Hematopoietic multipotent progenitor cell treated with erythropoietin and hydrocortisone succinate and interleukin-3 and kit ligand, for 8 days (in vitro differentiated cells): ENCODE data around the gene RNF112.

Experiments
- DNase-seq: peaks from one replicate; pipeline ENCODE4 v3.0.0-alpha.2; 2015

RNF112 gene

GRCh38 chr17:19410875-19411620, at the start of gene RNF112:
Gene RNF112, plus strand, starts transcription at chr17:19411232. Its CDS starts 177 bp downstream, at chr17:19411409.
- DNase-seq, result no peak

GRCh38 chr17:19361326-19361725, 49.7 kb upstream of the RNF112 start:
- DNase-seq, result no peak

GRCh38 chr17:19361944-19362276, 49.1 kb upstream of the RNF112 start:
- no peak for DNase-seq

- DNase-seq, result peak; percentile 90
Observed at GRCh38 chr17:19362277-19363113, 48.5 kb upstream of the RNF112 start, which contains the start of gene B9D1. Gene B9D1, minus strand, starts transcription at chr17:19362723. Its CDS starts 154 bp downstream, at chr17:19362569.

- DNase-seq, result no peak
Observed at GRCh38 chr17:19363114-19363438, 48.0 kb upstream of the RNF112 start.

GRCh38 chr17:19363460-19364035, 47.5 kb upstream of the RNF112 start:
- no peak for DNase-seq

- DNase-seq, result no peak
Observed at GRCh38 chr17:19364699-19365498, 46.1 kb upstream of the RNF112 start.

- no peak for DNase-seq
Observed at GRCh38 chr17:19365499-19365817, 45.6 kb upstream of the RNF112 start.

GRCh38 chr17:19365833-19366636, 45.0 kb upstream of the RNF112 start:
- no peak for DNase-seq

GRCh38 chr17:19366637-19366972, 44.4 kb upstream of the RNF112 start:
- no peak for DNase-seq

GRCh38 chr17:19368229-19368628, 42.8 kb upstream of the RNF112 start:
- no peak for DNase-seq

GRCh38 chr17:19369107-19369778, 41.8 kb upstream of the RNF112 start:
- DNase-seq, result no peak

- DNase-seq, result no peak
Observed at GRCh38 chr17:19369846-19370492, 41.1 kb upstream of the RNF112 start.

GRCh38 chr17:19370493-19370960, 40.5 kb upstream of the RNF112 start:
- DNase-seq, result no peak

- no peak for DNase-seq
Observed at GRCh38 chr17:19371259-19372010, 39.6 kb upstream of the RNF112 start.

GRCh38 chr17:19372011-19372370, 39.0 kb upstream of the RNF112 start:
- DNase-seq, result no peak

GRCh38 chr17:19372439-19372838, 38.6 kb upstream of the RNF112 start:
- no peak for DNase-seq

- DNase-seq, result no peak
Observed at GRCh38 chr17:19372866-19373504, 38.0 kb upstream of the RNF112 start.

GRCh38 chr17:19374136-19374535, 36.9 kb upstream of the RNF112 start:
- no peak for DNase-seq

GRCh38 chr17:19375732-19376131, 35.3 kb upstream of the RNF112 start:
- DNase-seq, result no peak
